ENCODE data around the gene CPNE5.

Gene CPNE5

DNA sequence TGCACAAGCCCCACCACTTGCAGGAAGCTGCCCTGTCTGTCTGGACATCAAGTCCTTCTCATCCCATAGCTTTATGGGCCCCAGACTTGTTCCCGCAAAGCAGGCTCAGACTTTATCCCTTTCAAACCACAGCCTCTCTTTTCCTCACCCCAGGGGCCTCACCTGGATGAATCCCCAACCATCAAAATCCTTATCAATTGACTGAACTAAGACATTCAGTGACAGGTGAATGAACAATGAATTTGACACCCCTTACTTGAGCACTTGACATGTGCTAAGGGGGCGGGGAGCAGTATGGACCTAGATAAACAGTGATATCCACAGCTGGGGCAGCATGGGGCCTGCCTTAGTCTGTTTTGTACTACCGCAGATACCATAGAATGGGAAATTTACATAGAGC is 136.6 kb downstream of the CPNE5 start:
- no peak overlapping the region for H3K27ac ChIP-seq (ENCODE audit: low read depth, low read length)
- WGBS, result 91% methylated on average over 3 of the region's 3 CpGs
- H3K9me3 ChIP-seq (ENCODE audit: insufficient read depth, low read depth, low read length), result no peaks in the 10 kb centered on the region
- no peaks in the 10 kb centered on the region for H3K27me3 ChIP-seq (ENCODE audit: insufficient read depth, low read length)
- H3K4me1 ChIP-seq (ENCODE audit: insufficient read depth, low read length), result no peaks in the 10 kb centered on the region
- H3K9ac ChIP-seq (ENCODE audit: low read depth, low read length), result no peak overlapping the region
- no peak overlapping the region for H3K4me3 ChIP-seq (ENCODE audit: low read length)
- no peaks in the 10 kb centered on the region for H3K36me3 ChIP-seq (ENCODE audit: insufficient read depth, low read length)

DNA sequence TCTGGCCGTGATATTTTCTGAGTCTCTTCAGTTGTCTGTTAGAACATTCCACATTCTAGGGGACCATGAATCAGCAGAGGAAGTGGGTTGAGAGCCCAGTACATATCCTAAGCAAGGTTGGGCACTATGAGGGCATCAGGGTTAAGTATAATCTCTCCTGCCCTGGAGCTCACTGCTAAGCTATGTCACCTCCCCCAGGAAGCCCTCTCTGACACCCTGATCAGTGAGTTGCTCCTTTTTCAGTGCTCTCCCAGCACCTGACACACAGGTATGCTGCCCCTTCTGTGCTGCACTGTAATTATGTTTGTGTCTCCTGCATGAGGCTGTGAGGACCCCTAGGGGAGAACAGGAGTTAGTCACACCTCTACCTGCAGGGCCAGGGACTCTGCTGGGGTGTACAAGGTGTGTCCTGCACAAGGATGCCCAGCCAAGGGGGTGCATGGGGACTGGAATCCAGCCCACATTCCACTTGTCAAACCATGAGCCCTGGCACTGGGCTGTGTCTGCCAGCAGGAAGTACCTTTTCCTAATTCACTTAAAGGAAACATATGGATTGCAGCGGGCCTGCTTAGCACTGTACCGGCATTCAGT is 137.7 kb downstream of the CPNE5 start:
- Histone ChIP-seq H3K4me3 (ENCODE audit: low read length) (no peak overlapping the region), H3K27ac (ENCODE audit: low read depth, low read length) (no peak overlapping the region), H3K36me3 (ENCODE audit: insufficient read depth, low read length) (no peaks in the 10 kb centered on the region), H3K4me1 (ENCODE audit: insufficient read depth, low read length) (no peaks in the 10 kb centered on the region), H3K9me3 (ENCODE audit: insufficient read depth, low read depth, low read length) (no peaks in the 10 kb centered on the region), H3K9ac (ENCODE audit: low read depth, low read length) (no peak overlapping the region), H3K27me3 (ENCODE audit: insufficient read depth, low read length) (no peaks in the 10 kb centered on the region)
- 87% methylated on average over 3 of the region's 3 CpGs for WGBS

DNA sequence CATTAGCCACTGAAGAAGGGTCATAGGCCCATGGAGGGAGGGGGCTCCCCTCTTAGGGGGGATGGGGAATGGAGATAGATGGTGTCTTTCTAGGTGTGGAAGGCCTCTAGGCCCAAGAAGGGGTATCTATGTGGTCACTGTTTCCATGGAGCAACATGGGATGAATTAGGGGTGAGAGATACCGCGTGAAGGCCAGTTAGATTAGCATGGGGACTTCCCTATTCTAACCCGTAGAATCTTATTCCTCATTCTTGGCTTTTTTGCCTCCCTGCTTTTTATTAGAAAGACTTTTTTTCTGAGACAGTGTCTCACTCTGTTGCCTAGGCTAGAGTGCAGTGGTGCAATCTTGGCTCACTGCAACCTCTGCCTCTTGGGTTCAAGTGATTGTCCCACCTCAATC is 138.4 kb downstream of the CPNE5 start:
- H3K9ac ChIP-seq (ENCODE audit: low read depth, low read length), result no peak overlapping the region
- no peak overlapping the region for H3K4me3 ChIP-seq (ENCODE audit: low read length)
- H3K27me3 ChIP-seq (ENCODE audit: insufficient read depth, low read length), result no peaks in the 10 kb centered on the region
- no peak overlapping the region for H3K27ac ChIP-seq (ENCODE audit: low read depth, low read length)
- no peaks in the 10 kb centered on the region for H3K4me1 ChIP-seq (ENCODE audit: insufficient read depth, low read length)
- WGBS, result 100% methylated on average over 3 of the region's 3 CpGs
- H3K9me3 ChIP-seq (ENCODE audit: insufficient read depth, low read depth, low read length), result no peaks in the 10 kb centered on the region
- H3K36me3 ChIP-seq (ENCODE audit: insufficient read depth, low read length), result no peaks in the 10 kb centered on the region

DNA sequence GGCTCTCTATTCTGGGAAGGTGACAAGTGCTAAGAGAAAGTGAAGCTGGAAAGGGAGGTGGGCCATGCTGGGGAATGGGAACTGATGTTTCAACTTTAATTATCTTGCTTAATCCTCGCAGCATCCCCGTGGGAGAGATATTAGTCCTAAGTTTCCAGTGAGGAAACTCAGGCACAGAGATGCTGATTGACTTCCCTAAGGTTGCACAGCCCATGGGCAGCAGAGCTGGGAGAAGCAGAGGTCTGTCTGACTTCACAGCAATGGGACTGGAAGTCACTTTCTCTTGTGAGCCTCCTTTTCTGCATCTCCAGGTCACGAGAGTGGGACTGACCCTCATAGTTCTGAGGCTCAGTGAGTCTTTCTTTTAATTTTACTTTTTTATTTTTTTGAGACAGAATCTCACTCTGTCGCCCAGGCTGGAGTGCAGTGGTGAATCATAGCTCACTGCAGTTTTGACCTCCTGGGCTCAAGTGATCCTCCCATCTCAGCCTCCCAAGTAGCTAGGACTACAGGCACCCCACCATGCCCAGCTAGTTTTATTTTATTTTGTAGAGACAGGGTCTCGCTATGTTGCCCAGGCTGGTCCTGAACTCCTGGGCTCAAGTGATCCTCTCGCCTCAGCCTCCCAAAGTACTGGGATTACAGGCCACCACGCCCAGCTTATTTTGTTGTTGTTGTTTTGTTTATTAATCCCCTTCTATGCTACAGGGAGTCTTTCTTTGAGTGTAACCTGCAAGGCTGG is 139.0 kb downstream of the CPNE5 start:
- Histone ChIP-seq H3K4me3 (ENCODE audit: low read length) (no peak overlapping the region), H3K4me1 (ENCODE audit: insufficient read depth, low read length) (no peaks in the 10 kb centered on the region)
- 87% methylated on average over 6 of the region's 7 CpGs for WGBS

DNA sequence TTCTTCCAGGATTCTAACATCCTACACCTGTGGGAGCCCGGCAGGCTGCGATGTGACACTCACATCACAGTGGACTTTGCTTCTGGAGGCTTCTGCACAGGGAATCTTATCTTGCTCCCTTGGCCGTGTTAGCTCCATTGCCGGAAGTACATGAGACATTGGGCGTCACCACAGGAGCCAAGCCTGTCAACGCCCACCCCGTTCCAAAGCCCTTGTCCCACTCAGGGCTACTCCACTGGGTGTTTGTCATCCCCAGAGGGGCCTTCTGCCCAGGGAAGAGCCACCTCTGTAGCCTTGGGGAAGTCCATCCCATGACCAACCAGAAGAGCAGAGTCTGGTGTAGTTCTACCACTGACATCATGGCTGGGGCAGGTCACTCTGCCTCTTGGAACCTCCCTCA is 139.9 kb downstream of the CPNE5 start:
- 95% methylated on average over 7 of the region's 7 CpGs for WGBS

More for the DNA sequence above, 139.0 kb downstream of the CPNE5 start:
- H3K36me3 ChIP-seq (ENCODE audit: insufficient read depth, low read length), result no peaks in the 10 kb centered on the region
- H3K27me3 ChIP-seq (ENCODE audit: insufficient read depth, low read length), result no peaks in the 10 kb centered on the region
- H3K9ac ChIP-seq (ENCODE audit: low read depth, low read length), result no peak overlapping the region
- no peak overlapping the region for H3K27ac ChIP-seq (ENCODE audit: low read depth, low read length)
- no peaks in the 10 kb centered on the region for H3K9me3 ChIP-seq (ENCODE audit: insufficient read depth, low read depth, low read length)

DNA sequence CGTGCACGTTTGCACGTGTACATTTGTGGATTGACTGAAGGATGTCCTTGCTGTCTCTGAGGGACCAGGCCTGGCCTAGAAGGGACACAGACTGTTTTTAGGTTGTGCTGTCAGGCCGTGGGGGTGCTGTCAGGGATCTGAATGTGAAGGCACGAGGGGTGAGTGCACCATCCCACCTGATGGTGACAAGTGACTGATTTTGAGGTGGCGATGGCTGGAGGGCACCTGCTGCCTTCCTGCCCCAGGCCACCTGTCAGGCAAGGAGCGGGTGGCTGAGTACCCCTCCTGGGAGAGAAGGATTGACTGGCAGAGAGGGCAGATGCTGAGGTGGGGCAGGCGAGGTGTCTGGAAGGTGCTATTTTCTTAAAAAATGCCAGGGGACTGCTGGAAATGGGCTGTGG is 140.4 kb downstream of the CPNE5 start:
- no peaks in the 10 kb centered on the region for H3K27me3 ChIP-seq (ENCODE audit: insufficient read depth, low read length)
- no peaks in the 10 kb centered on the region for H3K36me3 ChIP-seq (ENCODE audit: insufficient read depth, low read length)
- WGBS, result 87% methylated on average over 8 of the region's 8 CpGs
- no peak overlapping the region for H3K27ac ChIP-seq (ENCODE audit: low read depth, low read length)
- H3K9me3 ChIP-seq (ENCODE audit: insufficient read depth, low read depth, low read length), result no peaks in the 10 kb centered on the region
- H3K4me1 ChIP-seq (ENCODE audit: insufficient read depth, low read length), result no peaks in the 10 kb centered on the region
- H3K9ac ChIP-seq (ENCODE audit: low read depth, low read length), result no peak overlapping the region
- no peak overlapping the region for H3K4me3 ChIP-seq (ENCODE audit: low read length)

More for the DNA sequence above, 139.9 kb downstream of the CPNE5 start:
- H3K4me3 ChIP-seq (ENCODE audit: low read length), result no peak overlapping the region
- H3K27me3 ChIP-seq (ENCODE audit: insufficient read depth, low read length), result no peaks in the 10 kb centered on the region
- no peaks in the 10 kb centered on the region for H3K4me1 ChIP-seq (ENCODE audit: insufficient read depth, low read length)
- no peaks in the 10 kb centered on the region for H3K36me3 ChIP-seq (ENCODE audit: insufficient read depth, low read length)
- H3K9ac ChIP-seq (ENCODE audit: low read depth, low read length), result no peak overlapping the region
- no peak overlapping the region for H3K27ac ChIP-seq (ENCODE audit: low read depth, low read length)
- H3K9me3 ChIP-seq (ENCODE audit: insufficient read depth, low read depth, low read length), result no peaks in the 10 kb centered on the region

DNA sequence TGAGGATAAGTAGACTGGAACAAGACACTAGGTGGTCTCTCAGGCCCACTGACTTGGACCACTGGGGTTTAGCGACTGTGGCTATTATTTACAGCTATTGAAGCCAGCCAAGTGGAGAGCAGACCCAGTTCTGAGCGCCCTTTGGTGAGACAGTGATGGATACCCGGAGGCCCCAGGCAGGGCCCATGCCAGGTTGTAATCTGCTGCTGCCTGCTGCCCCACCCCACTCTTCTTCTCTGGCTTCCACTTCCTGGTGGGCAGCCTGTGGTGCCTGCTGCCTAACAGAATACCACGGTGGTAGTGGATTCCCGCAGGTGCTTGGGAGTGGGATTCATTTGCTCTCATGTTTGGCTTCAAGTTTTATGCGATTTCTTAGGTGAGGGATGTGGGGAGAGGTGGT is 141.0 kb downstream of the CPNE5 start:
- H3K9ac ChIP-seq (ENCODE audit: low read depth, low read length), result no peak overlapping the region
- no peak overlapping the region for H3K4me3 ChIP-seq (ENCODE audit: low read length)
- no peaks in the 10 kb centered on the region for H3K4me1 ChIP-seq (ENCODE audit: insufficient read depth, low read length)
- 91% methylated on average over 6 of the region's 6 CpGs for WGBS
- no peaks in the 10 kb centered on the region for H3K27me3 ChIP-seq (ENCODE audit: insufficient read depth, low read length)
- H3K36me3 ChIP-seq (ENCODE audit: insufficient read depth, low read length), result no peaks in the 10 kb centered on the region
- no peaks in the 10 kb centered on the region for H3K9me3 ChIP-seq (ENCODE audit: insufficient read depth, low read depth, low read length)
- no peak overlapping the region for H3K27ac ChIP-seq (ENCODE audit: low read depth, low read length)

DNA sequence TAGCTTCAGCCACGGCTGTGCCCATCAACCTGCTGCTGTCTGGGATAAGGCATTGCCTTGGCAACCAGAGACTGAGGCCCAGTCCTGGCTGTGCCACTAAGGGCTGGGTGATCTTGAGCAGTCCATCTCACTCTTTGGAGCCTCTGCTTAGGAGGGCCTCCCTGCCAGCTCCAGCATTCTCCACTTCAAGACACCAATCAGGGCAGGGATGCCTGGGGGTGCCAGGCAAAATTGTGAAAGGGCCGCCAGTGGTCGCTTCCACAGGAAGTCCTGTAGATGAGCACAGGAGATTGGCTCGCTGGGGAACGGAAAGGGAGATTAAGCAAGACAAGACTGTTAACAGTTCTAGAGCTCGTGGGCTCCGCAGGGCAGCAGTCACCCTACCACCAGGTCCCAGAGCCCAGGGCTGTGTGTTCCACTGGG is 141.8 kb downstream of the CPNE5 start, which contains the start of gene RAB44:
Gene RAB44, plus strand, starts transcription at position 346 of the 423 bp plus-strand sequence. CDS start 6,410 bp downstream, outside the sequence.
- H3K27me3 ChIP-seq (ENCODE audit: insufficient read depth, low read length), result no peaks in the 10 kb centered on the region
- 79% methylated on average over 7 of the region's 7 CpGs for whole genome bisulfite sequencing
- no peak within 1 kb of the TSS for H3K9ac ChIP-seq (ENCODE audit: low read depth, low read length)

DNA sequence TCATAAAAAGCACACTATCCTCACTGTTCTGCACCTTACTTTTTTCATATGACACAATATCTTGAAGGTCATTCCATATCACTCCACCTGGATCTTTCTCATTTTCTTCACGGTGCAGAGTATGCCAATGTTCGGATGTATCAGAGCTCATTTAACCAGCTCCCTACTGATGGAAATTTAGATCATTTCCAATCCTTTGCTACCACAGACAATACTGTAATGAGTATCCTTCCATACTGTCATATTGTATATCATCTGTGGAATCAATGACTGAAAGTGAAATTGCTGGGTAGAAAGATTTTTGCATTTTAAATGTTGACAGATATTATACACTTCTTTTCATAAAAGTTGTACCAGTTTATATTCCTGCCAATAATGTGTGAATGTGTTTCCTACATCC is 143.8 kb downstream of the CPNE5 start:
- Histone ChIP-seq H3K9ac (ENCODE audit: low read depth, low read length) (no peak overlapping the region), H3K27me3 (ENCODE audit: insufficient read depth, low read length) (no peaks in the 10 kb centered on the region), H3K4me3 (ENCODE audit: low read length) (no peak overlapping the region), H3K4me1 (ENCODE audit: insufficient read depth, low read length) (no peaks in the 10 kb centered on the region), H3K36me3 (ENCODE audit: insufficient read depth, low read length) (no peaks in the 10 kb centered on the region), H3K27ac (ENCODE audit: low read depth, low read length) (no peak overlapping the region), H3K9me3 (ENCODE audit: insufficient read depth, low read depth, low read length) (no peaks in the 10 kb centered on the region)
- WGBS, result 93% methylated on average over 2 of the region's 2 CpGs

More for the DNA sequence above, 141.8 kb downstream of the CPNE5 start, which contains the start of gene RAB44:
- no peak within 1 kb of the TSS for H3K27ac ChIP-seq (ENCODE audit: low read depth, low read length)
- H3K4me3 ChIP-seq (ENCODE audit: low read length), result no peak within 1 kb of the TSS
- H3K4me1 ChIP-seq (ENCODE audit: insufficient read depth, low read length), result no peaks in the 10 kb centered on the region
- no peaks in the 10 kb centered on the region for H3K9me3 ChIP-seq (ENCODE audit: insufficient read depth, low read depth, low read length)
- no peaks in the 10 kb centered on the region for H3K36me3 ChIP-seq (ENCODE audit: insufficient read depth, low read length)

DNA sequence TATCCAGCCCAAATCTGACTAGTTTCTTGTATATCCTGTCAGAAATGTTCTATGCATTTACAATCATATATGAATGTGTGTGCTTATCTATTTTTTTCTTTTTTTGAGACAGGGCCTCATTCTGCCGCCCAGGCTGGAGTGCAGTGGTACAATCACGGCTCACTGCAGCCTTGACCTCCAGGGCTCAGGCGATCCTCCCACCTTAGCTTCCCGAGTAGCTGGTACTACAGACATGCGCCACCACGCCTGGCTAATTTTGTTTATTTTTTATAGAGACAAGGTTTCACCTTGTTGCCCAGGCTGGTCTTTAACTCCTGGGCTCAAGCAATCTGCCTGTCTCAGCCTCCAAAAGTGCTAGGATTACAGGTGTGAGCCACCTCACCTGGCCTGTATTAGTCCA is 144.6 kb downstream of the CPNE5 start:
- H3K27ac ChIP-seq (ENCODE audit: low read depth, low read length), result no peak overlapping the region
- H3K9me3 ChIP-seq (ENCODE audit: insufficient read depth, low read depth, low read length), result no peaks in the 10 kb centered on the region
- H3K4me3 ChIP-seq (ENCODE audit: low read length), result no peak overlapping the region
- H3K9ac ChIP-seq (ENCODE audit: low read depth, low read length), result no peak overlapping the region
- H3K4me1 ChIP-seq (ENCODE audit: insufficient read depth, low read length), result no peaks in the 10 kb centered on the region
- no peaks in the 10 kb centered on the region for H3K27me3 ChIP-seq (ENCODE audit: insufficient read depth, low read length)
- no peaks in the 10 kb centered on the region for H3K36me3 ChIP-seq (ENCODE audit: insufficient read depth, low read length)
- 91% methylated on average over 6 of the region's 6 CpGs for WGBS

DNA sequence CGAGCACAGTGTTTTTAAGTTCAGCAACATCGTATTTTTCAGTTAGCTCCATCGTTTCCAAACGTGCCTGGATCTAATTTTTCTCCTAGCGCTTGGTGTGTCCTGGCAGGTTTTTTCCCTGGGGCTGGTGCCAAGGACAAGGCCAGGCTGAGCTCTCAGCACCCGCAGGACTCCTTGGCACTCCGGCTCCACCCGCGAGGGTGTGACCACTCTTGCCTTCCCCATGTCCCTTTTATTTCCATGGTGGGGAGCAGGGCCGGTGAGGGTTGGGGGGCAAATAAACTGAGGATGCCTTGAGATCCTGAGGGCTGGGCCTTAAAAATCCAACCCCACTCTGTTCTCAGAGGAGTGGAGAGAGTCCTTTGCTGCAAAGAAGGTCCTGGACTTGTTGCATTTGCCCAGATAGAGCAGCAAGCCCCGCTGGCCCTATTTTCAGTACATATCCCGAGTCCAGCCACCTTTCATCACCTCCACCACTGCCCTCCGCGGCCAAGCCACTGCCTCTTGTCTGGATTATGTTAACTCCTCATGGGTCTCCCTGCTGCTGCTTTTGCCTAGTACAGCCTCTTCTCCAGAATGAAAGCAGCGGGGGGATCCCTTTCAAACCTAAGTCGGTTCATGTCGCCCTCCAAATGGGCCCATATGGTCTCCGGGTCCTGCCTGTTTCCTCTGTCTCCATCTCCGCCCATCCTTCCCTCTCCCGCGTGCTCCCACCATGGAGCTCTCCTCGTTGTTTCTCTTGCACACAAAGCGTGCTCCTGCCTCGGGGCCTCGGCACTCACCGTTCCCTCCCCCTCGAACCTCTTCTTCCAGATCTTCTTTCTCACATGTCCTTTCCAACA is 146.2 kb downstream of the CPNE5 start:
- H3K27ac ChIP-seq (ENCODE audit: low read depth, low read length), result no peak overlapping the region
- WGBS, result 90% methylated on average over 27 of the region's 27 CpGs
- H3K36me3 ChIP-seq (ENCODE audit: insufficient read depth, low read length), result no peaks in the 10 kb centered on the region
- H3K9ac ChIP-seq (ENCODE audit: low read depth, low read length), result no peak overlapping the region
- H3K4me3 ChIP-seq (ENCODE audit: low read length), result no peak overlapping the region
- no peaks in the 10 kb centered on the region for H3K9me3 ChIP-seq (ENCODE audit: insufficient read depth, low read depth, low read length)
- H3K4me1 ChIP-seq (ENCODE audit: insufficient read depth, low read length), result no peaks in the 10 kb centered on the region
- H3K27me3 ChIP-seq (ENCODE audit: insufficient read depth, low read length), result no peaks in the 10 kb centered on the region
